ENCODE results near the gene NFX1.
A peak's percentile ranks its signal among the peaks of the same experiment; 100 is the strongest.

The NFX1 gene
- 66.1 to 90.6 reads per million in 2 donors for total RNA-seq

GRCh38 chr9:33290247-33291030, at the start of gene NFX1:
Gene NFX1, plus strand, starts transcription at chr9:33290516. Its CDS starts 57 bp downstream, at chr9:33290573.
- peak; percentile 98 for DNase-seq

- no peak for DNase-seq
These were observed 49.0 kb upstream of the NFX1 start for GRCh38 chr9:33241298-33241697.

- no peak for DNase-seq
These were observed 47.6 kb upstream of the NFX1 start for GRCh38 chr9:33242609-33243134.

DNA sequence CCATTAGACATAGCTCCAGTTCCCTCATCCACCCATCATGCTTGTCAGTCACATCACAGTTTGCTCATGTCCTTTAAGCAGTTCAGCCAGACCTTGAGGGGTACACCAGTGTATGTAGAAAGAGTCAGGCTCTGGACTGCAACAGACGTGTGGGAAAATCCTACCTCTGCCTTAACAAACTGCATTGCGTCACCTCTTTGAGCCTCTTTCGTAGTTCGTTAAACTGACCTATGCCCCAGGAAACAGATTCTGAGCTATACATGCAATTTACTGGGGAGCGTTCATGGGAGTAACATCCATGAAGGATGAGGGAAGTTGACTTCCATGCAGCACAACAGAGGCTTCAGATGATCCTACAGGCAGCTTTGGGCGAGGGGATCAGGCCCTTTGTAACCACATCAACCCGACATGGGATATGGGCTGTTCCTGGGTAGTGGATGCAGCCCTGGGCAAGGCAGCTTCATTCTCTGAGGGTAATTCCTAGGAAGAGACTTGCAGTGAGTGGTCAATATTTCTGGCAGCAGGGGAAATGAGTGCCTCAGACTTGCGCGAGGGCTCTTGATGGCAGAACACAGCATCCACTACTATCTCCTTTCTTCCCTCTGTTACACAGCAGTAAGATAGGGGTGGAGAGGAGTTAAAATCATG, 46.1 kb upstream of the NFX1 start:
- DNase-seq = no peak

GRCh38 chr9:33245341-33245740, 45.0 kb upstream of the NFX1 start:
- DNase-seq = no peak

- DNase-seq = no peak
These were observed 44.0 kb upstream of the NFX1 start for GRCh38 chr9:33246269-33246860.

DNA sequence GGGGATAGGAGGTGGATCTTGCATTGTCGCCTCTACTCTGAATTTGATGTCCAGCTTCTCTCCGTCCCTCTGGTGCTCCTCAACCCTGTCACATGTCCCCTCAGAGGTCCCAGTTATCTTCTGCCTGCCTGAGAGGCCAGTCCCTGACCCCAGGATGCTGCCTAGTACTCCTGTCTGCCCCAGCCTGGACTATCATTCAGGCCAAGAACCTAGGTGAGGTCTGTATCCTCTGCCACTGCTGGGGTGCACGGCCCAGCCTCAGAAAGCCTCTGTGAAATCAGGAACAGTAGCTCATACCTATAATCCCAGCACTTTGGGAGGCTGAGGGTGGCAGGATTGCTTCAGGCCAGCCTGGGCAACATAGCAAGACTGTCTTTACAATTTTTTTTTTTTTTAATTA, 41.7 kb upstream of the NFX1 start:
- DNase-seq = no peak

DNA sequence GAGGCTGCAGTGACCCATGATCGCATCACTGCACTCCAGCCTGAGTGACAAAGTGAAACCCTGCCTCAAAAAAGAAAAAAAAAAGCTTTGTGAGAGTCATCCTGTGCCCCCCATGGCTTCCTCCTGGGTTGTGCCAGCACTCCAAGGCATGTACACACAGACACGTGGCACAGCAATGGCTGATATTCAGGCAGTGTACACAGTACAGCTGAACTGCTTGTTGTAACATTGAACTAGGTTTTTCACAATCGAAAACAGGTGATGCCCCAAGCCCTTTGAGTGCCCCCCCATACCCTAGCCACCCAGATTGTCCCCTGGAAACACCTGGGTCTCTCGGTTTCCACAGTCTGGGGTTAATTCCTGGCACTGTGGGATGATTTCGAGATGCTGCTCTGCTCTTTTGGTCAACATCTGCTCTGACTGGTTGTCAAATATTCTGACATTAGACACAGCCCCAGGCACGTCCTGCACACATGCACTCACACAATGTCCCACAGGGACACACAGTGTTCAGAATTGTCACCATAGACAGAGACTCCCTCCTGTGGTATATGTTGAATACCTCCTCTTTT, 41.1 kb upstream of the NFX1 start:
- DNase-seq = no peak

GRCh38 chr9:33249983-33250382, 40.3 kb upstream of the NFX1 start:
- DNase-seq = no peak

DNA sequence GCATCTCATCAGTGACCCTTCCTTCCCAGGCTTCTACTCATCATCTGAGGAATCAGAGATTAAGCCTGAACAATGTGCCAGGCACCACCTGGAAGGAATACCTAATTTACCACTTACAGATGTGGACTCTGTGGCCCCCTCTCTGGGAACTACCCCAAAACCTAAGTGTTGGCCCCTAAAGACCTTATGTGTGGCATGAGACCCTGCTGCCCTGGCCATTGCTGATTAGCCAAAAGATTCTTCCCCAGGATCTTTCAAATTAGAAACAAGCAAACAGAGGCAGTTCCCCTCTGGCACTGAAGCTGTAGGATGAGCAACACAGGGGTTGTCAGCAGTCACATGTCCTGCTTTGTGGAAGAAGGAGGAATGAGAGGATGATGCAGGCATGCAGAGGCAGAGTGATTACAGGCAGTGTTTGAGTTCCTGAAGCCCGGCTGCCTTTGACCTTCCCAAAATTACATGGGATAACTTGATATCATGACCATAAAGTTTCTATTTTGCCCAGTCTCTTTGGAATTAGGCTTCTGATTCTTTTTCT, 39.8 kb upstream of the NFX1 start:
- DNase-seq = no peak

GRCh38 chr9:33254211-33254610, 36.1 kb upstream of the NFX1 start:
- DNase-seq = no peak

- DNase-seq = no peak
These were observed 35.3 kb upstream of the NFX1 start for GRCh38 chr9:33255014-33255413.

- DNase-seq = no peak
These were observed 34.8 kb upstream of the NFX1 start for GRCh38 chr9:33255471-33255870.

- no peak for DNase-seq
These were observed 34.1 kb upstream of the NFX1 start for GRCh38 chr9:33256236-33256635.

- DNase-seq = no peak
These were observed 33.0 kb upstream of the NFX1 start for GRCh38 chr9:33257276-33257675.

DNA sequence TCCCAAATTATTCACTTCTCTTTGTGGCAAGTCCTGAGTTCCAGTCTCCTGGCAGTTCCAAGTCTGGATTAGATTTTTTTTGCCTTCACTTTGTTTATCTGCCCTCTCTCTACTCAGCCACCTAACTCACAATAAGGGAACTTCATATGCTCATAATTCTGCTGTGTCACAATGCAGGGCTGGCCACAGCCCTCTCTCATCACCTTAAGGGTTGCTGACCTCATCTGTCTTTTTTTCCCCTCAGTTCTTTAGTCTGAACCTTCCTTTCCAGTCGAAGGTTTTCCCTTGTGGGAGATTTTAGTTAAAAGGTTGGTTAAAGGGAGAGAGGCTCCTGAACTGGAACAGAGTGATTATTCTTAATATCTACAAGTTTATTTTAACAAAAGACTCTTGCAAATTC, 29.9 kb upstream of the NFX1 start:
- DNase-seq = no peak

DNA sequence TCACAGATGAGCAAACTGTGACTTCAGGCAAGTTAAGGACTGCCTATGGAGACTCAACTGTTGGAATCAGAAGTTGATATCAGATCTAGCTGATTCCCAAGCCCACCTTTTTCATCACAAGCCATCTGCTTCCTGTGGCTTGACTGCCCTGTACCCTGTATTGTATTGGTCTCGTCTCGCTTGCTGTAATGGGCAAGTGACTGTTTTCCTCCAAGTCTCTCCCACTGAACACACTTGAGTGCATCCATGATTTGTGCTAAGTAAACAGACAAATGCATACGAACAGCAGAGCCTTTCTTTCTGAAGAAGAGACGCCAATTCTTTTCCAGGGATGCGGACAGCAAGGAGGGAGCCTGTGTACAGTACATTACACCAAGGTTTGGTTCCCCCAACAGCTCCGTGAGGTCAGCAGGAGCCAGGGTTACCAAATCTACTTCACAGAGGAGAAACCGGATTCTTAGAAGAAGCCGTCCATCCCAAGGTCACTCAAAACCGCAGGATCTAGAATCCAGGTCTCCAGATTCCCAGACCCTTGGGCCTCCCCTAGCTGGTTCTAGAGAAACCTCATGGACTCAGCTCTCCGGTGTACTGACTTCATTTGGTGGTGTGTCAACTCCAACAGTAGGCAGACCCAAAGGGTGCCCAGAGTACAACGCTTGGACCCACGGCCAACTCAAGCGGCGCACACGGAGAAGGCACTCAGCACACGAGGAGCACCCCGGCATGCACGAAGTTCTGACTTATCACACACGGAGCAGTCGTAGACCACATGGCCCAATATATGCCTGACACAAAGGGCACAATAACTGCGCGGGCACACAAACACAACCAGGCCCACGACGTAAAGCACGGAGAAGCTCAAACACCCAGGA, 26.9 kb upstream of the NFX1 start:
- no peak for DNase-seq

DNA sequence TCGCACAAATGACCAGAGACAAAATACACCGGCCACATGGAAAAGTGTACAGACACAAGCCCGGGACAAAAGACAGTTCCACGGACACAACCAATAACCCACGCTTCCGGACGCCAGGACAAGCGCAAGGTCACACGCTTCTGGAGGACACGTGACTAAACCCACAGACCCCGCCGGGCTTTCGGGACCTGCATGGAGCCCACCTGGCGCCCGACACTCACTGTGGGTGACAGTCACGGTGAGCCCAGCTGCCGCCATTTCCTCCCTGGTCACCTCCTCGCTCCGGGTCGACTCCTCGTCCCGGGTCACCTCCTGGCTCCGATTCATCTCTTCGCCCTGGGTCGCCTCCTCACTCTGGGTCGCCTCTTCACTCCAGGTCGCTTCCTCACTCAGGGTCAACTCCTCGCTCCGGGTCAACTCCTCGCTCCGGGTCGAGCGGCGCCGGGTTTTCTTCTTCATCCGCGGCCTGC, 26.3 kb upstream of the NFX1 start:
- DNase-seq = peak; percentile 19

GRCh38 chr9:33264473-33265177, 25.7 kb upstream of the NFX1 start, which contains the start of the genes BAG1 and CHMP5:
Gene BAG1, minus strand, starts transcription at chr9:33264708.
Gene CHMP5, plus strand, starts transcription at chr9:33265049. Its CDS starts 30 bp downstream, at chr9:33265079.
- peak; percentile 100 for DNase-seq

- DNase-seq = no peak
These were observed 25.0 kb upstream of the NFX1 start for GRCh38 chr9:33265211-33265865.
